Stimulated activated CD8-positive, alpha-beta memory T cell treated with anti-CD3 and anti-CD28 coated beads, Interleukin-7, amount 100 ng/mL, for 48 hours (primary cell): ENCODE data around the gene SMCO4.
"Not testable (repeated sequence)": the region's sequence is repeated elsewhere in the genome, so short reads cannot be mapped to it uniquely, and the experiment has no call there.

ENCODE experiments used
- DNase-seq, 2 donors: peaks; one replicate each; pipeline ENCODE4 v3.0.0-alpha.2; 2020; ENCODE audit warnings: low read depth in 1 of 2; ENCODE audit errors: extremely low read depth in 1 of 2

SMCO4 gene

GRCh38 chr11:93563857-93564256 is 20.7 kb upstream of the SMCO4 start:
- no peak for DNase-seq

DNA sequence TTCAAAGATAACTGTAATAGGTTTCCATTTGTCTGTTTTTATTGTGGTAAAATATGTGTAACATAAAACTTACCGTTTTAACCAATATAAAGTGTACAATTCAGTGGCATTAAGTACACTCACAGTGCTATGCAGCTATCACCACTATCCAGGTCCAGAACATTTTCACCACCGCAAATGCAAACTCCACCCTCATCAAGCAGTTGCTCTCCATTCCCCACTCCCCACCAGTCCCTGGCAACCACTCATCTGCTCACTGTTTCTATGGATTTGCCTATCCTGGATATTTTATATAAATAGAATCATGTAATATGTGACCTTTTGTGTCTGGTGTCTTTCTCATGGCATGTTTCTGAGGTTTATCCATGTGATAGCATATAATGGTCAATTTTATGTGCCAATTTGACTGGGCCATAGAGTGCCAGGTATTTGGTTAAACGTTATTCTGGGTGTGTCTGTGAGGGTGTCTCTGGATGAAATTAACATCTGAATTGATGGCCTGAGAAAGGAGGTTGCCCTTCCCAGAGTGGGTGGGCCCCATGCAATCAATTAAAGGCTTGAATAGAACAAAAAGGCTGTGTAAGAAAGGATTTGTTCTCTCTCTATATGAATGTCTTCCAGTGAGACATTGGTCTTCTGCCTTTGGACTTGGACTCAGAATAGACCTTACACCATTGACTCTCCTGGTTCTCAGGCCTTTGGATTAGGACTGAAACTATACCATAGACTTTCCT is 17.2 kb upstream of the SMCO4 start:
- no peak for DNase-seq

DNA sequence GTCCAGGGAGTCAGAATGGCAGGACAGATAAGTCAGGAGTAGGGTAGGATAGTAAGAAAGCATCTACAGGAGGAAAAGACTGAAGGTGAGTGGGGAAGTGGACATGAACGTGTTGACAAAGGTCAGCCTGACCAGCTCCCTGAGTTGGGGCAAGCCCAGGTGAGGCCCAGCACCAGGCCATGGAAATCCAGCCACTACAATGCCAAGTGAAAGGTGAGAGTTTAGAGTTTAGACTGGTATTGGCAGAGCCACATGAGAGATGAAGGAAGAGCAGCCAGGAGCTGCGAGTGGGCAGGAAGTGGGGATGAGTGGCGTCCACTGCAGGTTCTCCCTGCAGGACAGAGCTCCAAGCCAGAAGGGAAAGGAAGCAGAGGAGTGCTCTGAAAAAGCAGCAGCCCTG is 16.5 kb upstream of the SMCO4 start:
- DNase-seq, result no peak

DNA sequence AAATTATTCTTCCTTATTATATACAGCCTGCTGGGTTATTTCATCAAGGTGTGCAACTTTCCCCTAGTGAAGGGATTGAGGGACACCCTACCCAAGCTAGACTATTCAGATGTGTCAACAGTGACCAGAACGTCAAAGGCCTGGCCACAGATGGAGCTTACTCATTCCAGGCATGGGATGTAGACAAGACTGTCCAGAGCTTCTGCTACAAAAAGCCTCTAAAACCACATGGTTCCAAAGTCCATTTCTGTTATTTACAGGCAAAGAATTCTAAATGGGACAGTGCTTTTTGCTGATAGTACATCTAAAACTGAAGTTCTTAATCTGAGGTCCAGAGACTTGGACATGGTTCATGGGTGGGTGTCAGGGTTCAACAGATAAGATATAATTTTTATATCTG is 9.7 kb upstream of the SMCO4 start:
- DNase-seq, result no peak

- no peak for DNase-seq
These were observed 6.8 kb upstream of the SMCO4 start for GRCh38 chr11:93549976-93550375.

GRCh38 chr11:93548679-93549319 is 5.6 kb upstream of the SMCO4 start:
- no peak for DNase-seq

DNA sequence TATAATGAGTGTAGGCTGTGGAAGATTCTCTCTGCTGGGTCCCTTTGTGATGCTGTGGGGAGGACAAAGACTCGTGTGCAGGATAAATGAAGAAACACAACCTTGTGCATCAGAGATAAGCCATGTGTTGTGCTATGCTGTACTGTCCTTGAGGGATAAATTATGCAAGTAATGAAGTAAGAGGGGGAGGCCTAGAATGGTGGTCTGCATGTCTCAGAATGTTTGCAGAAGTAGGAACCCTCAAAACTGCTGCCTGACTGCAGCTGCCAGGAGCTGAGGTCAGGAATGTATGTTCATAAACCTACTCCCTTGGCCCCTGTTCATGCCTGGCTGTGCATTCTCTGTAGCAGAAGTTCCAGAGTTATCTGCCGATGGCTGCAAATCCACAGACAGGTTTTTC is 4.6 kb upstream of the SMCO4 start:
- DNase-seq, result no peak

- no peak for DNase-seq
These were observed 3.8 kb upstream of the SMCO4 start for GRCh38 chr11:93547028-93547427.

DNA sequence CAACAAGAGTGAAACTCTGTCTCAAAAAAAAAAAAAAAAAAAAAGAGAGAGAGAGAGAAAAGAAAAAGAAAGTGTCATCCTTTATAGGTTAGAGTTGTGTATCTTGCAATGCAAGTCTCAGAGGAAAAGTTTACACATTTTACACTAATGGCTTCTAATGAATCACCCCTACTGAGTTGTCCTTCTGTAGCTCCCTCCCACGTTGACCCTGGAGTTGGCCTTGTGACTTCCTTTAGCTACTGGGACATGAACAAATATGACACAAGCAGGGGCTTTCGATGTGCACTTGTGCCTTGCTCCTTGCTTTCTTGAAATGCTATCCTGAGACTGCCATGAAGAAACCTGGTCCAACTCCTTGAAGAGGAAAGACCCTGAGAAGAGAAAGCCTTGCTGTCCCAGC is 2.4 kb upstream of the SMCO4 start:
- no peak for DNase-seq

GRCh38 chr11:93542811-93543229 is 371 bp downstream of the SMCO4 start:
- DNase-seq, result no peak

DNA sequence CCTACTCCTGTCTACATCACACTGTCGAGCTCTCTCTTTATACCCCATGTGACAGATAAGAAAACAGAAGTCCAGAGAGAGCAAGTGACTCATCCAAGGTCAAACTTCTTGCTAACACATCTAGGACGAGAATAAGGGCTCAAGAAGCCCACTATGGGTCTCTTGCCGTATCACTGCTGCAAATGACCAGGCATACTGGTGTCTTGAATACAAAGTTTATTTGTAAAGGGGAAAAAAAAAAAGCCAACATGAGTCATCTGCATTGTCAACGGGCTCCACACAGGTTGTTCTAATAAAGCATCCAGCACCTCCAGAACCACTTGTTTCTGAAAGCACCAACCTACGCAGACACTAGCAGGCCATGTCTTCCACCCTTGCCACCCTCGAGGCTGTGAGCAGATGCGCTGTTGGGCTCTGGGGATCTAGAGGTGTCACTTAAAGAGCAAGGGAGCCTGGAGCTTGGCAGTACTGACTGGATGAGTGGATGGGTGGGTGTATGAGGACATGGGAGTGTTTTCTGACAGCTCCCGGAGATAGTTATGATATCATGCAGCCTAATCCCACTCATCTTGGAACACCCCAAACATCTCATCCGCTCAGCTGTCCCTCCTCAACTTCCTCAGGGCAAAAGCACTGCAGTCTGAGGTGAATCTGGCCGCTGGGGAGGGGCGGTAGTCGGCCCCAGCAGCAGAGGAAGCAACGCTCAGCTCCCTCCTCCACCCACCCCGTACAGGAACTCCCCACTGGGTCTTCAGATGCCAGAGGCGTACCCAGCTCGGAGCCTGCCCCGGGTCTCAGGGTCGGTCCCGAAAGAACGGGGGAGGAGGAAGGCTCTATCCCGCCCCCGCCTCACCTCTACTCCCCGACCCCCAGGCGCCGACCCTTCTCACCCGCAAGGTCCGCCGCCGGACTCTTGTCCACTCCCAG is 1.0 kb downstream of the SMCO4 start:
- DNase-seq, result no peak

DNA sequence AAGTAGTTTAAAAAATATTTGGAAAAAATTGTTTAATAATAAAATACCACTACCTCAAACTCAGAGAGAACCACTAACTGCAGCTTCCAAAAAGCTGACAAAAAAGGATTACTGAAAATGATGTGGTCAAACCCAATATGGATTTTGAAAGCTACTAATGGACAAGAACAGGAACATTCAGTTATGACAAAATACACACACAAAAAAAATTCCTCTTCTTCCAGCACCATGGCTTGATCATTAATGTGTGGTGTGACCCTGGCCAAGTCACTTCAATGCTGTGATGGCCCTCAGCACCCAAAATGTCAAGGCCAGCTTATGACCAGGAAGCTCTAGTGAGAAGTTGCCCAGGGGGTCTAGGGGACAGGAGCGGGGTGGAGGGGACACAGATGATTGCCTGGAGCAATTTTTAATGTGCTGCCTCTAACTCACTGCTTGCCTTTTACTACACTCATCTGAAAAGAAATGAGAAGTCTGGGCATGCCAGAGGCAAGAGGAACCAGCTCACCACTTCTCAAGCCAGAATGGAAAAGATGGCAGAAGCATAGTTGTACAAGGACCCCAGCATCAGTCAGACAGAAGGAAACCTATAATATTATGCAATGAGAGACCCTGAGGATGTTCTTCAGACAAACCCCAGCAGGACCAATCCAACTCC is 2.2 kb downstream of the SMCO4 start:
- no peak for DNase-seq

GRCh38 chr11:93540337-93540736 is 2.9 kb downstream of the SMCO4 start:
- no peak for DNase-seq

DNA sequence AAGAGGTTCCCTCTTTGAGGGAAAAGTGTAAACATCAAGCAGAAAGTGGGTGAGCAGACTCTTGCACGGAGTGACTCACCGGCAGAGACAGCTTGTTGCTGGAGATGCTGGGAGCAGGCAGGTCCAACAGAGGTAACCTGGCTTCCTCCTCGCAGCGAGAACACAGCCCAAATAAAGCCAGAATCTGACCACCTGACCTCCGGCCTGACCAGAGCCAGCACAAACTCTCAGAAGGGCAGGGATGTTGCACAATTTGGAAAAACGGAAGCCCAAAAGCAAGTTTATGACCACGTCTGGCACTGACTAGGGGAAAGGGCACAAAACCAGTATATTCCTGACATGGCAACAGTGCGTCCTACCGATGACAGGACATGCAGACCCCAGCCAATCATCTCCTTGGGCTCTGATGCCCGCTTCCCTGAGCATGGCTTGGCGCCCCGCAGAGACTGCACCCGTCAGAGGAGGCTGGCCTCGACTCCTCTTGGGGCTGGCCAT is 5.4 kb downstream of the SMCO4 start:
- DNase-seq, result no peak

DNA sequence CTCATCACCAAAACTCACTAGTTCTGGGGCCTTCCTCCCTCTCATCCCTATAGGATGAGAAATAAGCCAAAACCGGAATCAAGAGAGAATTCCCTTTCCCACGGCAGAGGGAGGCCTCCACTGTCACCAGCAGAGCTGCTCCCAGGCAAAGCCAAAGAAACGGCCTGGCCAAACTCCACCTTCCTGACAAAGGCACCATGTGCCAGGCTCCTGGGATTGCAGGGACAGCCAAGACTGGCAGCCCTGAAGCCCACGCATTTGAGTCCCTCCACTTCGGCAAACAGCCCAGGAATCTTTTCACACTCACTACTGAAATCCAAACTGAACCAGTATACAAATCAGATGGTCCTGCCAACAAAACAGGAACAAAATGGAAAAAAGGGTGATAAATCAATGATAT is 6.1 kb downstream of the SMCO4 start:
- no peak for DNase-seq

- no peak for DNase-seq
These were observed 6.9 kb downstream of the SMCO4 start for GRCh38 chr11:93536101-93536861.

- not testable (repeated sequence) for DNase-seq
These were observed 7.6 kb downstream of the SMCO4 start for GRCh38 chr11:93535578-93535977.

DNA sequence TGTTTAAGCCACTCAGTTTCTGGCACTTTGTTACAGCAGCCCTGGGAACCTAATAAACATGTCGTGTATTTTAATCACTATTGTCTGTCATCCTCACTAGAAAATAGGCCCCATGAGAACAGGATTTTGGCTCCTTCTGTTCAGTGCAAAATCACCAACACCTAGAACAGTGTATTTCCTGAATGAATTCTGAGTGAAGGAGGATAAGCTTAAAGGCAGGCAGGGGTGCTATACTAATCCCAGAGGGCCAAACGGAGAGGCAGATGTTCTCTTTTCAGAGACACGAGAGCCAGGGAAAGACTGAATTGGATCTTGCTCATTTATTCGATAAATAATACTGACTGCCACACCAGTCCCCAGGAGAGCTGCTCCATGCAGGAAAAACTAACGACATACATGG is 10.4 kb downstream of the SMCO4 start:
- no peak for DNase-seq

- DNase-seq, result peak in 1 of 2 donors; percentile 30
These were observed 10.9 kb downstream of the SMCO4 start for GRCh38 chr11:93532281-93532789.

GRCh38 chr11:93530468-93530826 is 12.7 kb downstream of the SMCO4 start:
- no peak for DNase-seq
